Anterior cingulate cortex (tissue), 58 donors: ENCODE results near the gene CDC45.

Experiments
- DNase-seq, 58 donors: peaks; one replicate each; lab custom pipeline; 2025; lab: John Stamatoyannopoulos, UW

CDC45 gene

GRCh38 chr22:19447330-19448075 lies 32.2 kb upstream of the CDC45 start, which contains the start of gene C22orf39:
TSS of gene C22orf39 (minus strand) at chr22:19447711. CDS start at chr22:19447688, 23 bp downstream.
- peak; percentile 47 to 96 (median 91) for DNase-seq

GRCh38 chr22:19448076-19448607 lies 31.6 kb upstream of the CDC45 start:
- DNase-seq, result peak in 6 of 58 donors; percentile 26 to 62 (median 34)

- DNase-seq, result no peak
Observed at GRCh38 chr22:19448739-19449421, 30.8 kb upstream of the CDC45 start.

DNA sequence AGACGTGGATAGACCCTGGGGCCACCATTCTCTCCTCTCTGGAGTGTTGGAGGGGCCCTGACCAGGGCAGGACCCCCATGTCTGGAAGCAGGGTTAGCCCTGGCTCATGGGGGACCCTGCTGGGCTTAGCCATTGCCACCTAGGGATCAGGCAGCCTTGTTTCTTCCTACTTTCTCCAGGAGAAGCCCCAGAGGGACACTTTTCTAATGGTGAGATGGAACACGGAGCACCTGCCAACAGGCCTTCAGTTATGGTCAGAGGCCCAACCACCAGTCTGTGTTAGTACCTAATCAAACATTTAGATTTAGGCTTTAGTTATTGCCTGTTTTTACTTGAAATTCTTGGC lies 30.3 kb upstream of the CDC45 start:
- DNase-seq, result no peak

- no peak for DNase-seq
Observed at GRCh38 chr22:19450363-19451175, 29.2 kb upstream of the CDC45 start.

DNA sequence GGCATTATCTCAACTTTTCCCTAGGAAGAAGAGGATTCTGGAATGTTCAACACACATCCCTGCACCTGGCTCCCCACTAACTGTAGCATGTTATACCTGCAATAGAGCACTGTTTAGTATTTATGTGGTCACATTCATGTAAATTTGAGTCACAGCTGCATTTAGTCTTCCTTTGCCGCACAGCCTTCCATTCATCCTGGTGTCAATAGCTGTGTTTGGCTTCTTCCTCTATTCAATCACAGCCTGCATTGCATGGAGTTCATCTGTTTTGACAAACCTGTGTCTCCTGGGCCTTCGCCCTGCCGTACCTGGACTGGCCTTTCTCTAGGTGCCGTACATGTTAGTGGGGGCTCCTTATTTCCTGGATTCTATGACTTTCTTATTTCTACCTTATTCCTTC lies 28.1 kb upstream of the CDC45 start:
- DNase-seq, result no peak

GRCh38 chr22:19453718-19454117 lies 26.0 kb upstream of the CDC45 start:
- DNase-seq, result no peak

- no peak for DNase-seq
Observed at GRCh38 chr22:19454156-19454555, 25.6 kb upstream of the CDC45 start.

DNA sequence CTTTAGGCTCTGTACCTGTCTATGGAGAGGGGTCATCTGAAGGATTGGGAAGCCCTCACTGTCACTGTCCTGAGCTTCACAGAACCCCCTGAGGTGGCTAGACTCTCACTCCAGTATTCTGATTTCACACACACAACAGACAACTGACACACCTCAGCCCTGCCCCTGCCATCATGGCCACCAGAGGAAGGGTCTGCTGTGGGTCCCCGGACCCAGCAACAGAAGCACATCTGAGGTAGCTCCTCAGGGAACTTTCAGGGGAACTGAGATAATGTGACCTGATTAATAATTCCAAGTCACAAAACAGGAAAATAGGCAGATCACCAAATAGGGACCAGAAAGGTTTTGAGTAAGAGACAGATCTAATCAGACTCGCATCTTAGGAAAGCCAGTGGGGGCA lies 24.7 kb upstream of the CDC45 start:
- no peak for DNase-seq

DNA sequence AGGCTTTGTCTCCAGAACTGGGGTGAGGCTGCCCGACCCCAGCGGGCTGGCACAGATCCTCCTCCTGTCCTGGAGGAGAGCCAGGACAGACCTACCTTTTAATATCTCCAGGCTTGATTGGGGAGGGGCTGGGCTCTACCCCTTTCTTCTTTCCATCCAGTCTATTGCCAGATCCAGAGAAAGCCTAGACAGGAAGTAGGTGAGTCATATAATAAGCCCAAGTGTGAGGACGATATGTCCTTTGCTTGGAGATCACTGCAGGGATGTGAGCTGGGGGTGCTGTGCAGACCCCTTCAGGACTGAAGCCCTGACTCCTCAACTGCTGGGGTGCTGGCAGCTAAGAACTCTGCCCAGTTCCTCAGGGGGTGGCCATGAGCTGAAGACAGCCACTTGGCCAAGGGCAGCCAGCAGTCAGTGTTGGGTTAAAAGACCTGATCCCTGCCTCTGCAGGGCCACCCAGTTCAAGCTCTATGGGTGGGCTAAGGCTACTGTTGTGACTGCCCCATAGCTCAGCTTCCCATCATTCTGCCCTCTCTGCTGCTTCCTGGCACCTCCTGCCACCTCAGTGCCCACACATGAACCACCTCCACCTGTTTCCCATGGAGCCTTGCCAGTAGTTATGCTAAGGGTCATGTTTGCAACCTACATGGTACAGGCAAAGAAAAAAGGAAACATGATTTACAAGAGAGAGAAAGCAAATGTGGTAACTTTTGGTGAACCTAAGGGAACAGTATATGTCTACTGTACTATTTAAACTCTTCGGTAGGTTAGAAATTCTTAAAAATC lies 23.9 kb upstream of the CDC45 start:
- DNase-seq, result no peak

DNA sequence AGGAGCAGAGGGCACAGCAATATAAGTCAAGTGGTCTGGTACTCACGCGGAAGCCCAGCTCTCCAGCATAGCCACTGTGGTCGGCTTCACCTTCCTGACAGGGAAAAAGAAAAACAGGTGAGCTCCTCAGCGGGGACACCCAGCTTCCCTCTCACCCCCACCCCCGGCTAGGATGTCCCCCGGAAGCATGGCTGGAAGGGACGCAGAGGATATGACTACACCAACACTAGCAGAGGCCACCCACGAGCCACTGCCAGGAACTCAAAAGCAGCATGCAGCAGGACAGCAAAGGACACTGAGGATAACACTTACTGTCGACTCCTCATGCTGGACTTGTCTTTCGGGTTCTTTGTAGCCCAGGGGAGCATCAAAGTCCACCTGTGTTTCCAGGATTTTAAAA lies 23.2 kb upstream of the CDC45 start:
- no peak for DNase-seq

DNA sequence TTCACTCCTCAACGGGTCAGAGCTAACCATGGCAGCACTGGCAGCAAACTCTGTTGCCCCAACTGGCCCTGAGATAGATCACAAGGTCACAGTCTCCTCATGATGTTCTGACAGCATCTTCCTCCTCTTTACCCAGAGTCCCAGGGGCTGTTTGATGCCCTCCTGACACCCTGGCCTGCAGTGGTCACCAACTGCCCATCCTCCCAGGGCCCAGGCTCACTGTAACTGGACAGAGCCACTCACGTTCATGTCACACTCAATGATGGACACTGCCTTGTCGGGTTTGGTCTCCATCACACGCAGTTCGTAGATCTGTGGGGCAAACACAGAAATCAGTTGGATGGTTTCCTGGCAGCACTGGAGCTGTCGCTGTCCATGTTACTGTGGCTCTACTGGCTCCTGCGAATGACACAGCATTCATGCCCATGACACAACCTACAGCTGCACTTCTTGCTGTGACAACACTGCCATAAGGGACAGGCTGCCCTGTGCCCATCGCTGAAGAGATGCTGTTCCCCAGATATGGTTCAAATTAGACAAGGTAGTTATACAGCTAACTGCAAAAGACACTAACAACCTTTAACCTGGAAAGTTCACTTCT lies 21.8 kb upstream of the CDC45 start:
- no peak for DNase-seq

GRCh38 chr22:19460036-19460435 lies 19.7 kb upstream of the CDC45 start:
- no peak for DNase-seq

DNA sequence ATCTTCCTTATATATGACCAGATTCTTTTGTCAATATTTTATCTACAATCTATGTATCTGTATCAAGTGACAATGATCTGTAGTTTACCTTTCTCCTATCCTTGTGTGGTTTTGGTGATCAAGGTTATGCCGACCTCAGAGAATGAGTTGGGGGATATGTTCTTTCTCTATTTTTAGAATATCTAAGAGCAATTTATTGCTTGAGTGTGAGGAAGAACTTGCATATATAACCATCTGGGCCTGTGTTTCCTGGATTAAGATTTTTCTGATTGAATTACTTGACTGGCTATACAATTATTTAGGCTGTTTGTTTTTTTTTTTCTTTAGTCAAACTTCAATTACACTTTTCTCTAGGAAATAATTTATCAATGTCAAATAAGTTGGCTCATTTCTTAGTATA lies 18.2 kb upstream of the CDC45 start:
- DNase-seq, result no peak

DNA sequence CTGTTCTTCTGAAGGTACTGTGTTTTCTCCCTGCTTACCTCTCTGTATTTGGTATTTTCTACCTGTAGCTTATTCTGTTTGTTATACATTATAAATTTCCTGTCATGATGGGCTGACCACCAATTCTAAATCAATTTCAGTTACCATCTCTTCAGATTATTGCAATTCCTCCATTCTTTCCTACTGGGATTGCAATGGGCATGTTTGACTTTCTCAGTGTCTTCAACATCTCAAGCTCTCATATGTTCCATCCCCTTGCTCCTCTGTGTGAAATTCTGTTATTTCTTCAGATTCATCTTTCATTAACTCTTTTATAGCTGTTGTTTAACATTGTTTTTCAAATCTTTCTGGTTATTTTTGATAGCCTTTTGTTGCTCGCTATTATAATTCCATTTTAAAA lies 16.7 kb upstream of the CDC45 start:
- DNase-seq, result no peak

- no peak for DNase-seq
Observed at GRCh38 chr22:19463491-19464469, 15.9 kb upstream of the CDC45 start.

GRCh38 chr22:19464546-19464945 lies 15.2 kb upstream of the CDC45 start:
- no peak for DNase-seq

- no peak for DNase-seq
Observed at GRCh38 chr22:19464975-19465374, 14.7 kb upstream of the CDC45 start.
